DND-41 (cell line): ENCODE measurements around the gene MTX1.

Source experiments
- CTCF ChIP-seq: IDR thresholded peaks from 2 replicates; pipeline ENCODE4 v1.5.1; 2012; ENCODE audit warnings: borderline replicate concordance, low read length, moderate library complexity, mild to moderate bottlenecking; ENCODE audit not compliant: poor library complexity, severe bottlenecking; ENCODE audit errors: extremely low read depth
- EZH2 ChIP-seq: IDR thresholded peaks from 3 replicates; pipeline ENCODE4 v1.6.1; 2012; ENCODE audit warnings: borderline replicate concordance, low read depth, mild to moderate bottlenecking, moderate library complexity, low read length, inconsistent platforms; ENCODE audit not compliant: severe bottlenecking

GRCh38 chr1:155186794-155187455 lies 21.6 kb upstream of the MTX1 start:
- no peak for TF ChIP-seq EZH2
- TF ChIP-seq CTCF = no peak
